PFSK-1 (cell line): Measurements from ENCODE around the gene MYLIP.

Source experiments
- FOXP2 ChIP-seq: optimal IDR thresholded peaks from 2 replicates; pipeline ENCODE3; 2011; ENCODE audit warnings: borderline replicate concordance, control low read depth, inconsistent platforms; ENCODE audit not compliant: insufficient read depth; ENCODE audit errors: extremely low read length, extremely low read depth
- POLR2AphosphoS5 ChIP-seq: IDR thresholded peaks from 2 replicates; pipeline ENCODE4 v1.6.1; 2012; ENCODE audit warnings: low read depth, mild to moderate bottlenecking, control low read depth, low read length, moderate library complexity
- TAF1 ChIP-seq: IDR thresholded peaks from 2 replicates; pipeline ENCODE4 v1.6.1; 2012; ENCODE audit warnings: low read length, control low read depth, borderline replicate concordance; ENCODE audit not compliant: insufficient read depth
- TF ChIP-seq, protein P1 (sequence below), 2 experiments: IDR thresholded peaks; 2 replicates each; pipeline versions ENCODE4 v1.6.1 to v1.8.0; 2011 to 2012; ENCODE audit warnings: low read depth in 2 of 2, low read length in 2 of 2, control low read depth in 1 of 2, inconsistent platforms in 1 of 2, mild to moderate bottlenecking in 1 of 2, moderate library complexity in 1 of 2; ENCODE audit not compliant: insufficient read depth in 1 of 2

DNA sequence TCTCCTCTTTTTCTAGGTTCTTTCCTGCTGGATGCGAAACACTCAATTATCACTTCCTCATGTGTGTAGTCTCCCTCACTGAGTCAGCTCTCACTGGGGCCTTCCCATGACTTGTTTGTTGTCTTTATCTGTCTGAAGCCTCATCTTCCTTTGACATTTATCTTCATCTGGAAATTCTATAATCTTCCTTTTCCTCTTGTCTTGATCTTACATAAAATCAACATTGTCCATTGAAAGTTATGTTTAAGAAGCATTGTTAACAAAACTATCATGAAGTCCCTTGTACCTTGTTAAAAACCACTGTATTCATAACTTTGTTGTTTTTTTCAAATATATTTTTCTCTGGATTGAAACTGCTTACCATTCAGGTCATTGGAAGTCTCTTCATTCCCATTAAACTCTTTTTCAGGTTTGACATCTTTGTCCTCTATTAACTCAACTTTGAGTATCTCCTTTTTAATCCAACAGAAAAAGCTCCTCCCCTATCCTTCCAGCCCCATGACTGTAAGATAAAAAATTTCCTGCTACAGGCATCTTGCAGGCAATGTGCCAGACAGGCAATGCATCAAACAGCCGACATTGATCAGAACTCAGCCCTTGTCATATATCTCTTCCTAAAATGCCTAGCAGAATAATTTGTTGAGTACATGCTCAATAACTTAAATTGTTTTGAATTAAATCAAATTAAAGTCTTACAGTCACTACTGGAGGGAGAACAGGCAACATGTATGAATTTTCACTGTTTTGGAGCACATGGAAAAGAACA is 34.8 kb downstream of the MYLIP start:
- TF ChIP-seq POLR2AphosphoS5 (no peak), TAF1 (no peak), FOXP2 (no peak)
- TF ChIP-seq, protein P1, sequence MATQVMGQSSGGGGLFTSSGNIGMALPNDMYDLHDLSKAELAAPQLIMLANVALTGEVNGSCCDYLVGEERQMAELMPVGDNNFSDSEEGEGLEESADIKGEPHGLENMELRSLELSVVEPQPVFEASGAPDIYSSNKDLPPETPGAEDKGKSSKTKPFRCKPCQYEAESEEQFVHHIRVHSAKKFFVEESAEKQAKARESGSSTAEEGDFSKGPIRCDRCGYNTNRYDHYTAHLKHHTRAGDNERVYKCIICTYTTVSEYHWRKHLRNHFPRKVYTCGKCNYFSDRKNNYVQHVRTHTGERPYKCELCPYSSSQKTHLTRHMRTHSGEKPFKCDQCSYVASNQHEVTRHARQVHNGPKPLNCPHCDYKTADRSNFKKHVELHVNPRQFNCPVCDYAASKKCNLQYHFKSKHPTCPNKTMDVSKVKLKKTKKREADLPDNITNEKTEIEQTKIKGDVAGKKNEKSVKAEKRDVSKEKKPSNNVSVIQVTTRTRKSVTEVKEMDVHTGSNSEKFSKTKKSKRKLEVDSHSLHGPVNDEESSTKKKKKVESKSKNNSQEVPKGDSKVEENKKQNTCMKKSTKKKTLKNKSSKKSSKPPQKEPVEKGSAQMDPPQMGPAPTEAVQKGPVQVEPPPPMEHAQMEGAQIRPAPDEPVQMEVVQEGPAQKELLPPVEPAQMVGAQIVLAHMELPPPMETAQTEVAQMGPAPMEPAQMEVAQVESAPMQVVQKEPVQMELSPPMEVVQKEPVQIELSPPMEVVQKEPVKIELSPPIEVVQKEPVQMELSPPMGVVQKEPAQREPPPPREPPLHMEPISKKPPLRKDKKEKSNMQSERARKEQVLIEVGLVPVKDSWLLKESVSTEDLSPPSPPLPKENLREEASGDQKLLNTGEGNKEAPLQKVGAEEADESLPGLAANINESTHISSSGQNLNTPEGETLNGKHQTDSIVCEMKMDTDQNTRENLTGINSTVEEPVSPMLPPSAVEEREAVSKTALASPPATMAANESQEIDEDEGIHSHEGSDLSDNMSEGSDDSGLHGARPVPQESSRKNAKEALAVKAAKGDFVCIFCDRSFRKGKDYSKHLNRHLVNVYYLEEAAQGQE (IDR thresholded peaks at IDR 0.05; ENCODE audit: insufficient read depth in 1 of 2, low read depth in 2 of 2, low read length in 2 of 2) = no peak
